H1 (cell line): ENCODE results near the gene CLP1.

Source experiments
- BACH1 ChIP-seq: IDR thresholded peaks from 2 replicates; pipeline ENCODE4 v1.6.1; 2012; ENCODE audit warnings: low read length, improper control_type of control experiment
- EZH2 ChIP-seq: fragments of 200-600 bp; sonication (generic); IDR thresholded peaks from 2 replicates; pipeline ENCODE4 v1.7.1; 2012; ENCODE audit warnings: low read depth, mild to moderate bottlenecking, moderate library complexity, low read length, inconsistent platforms; ENCODE audit not compliant: severe bottlenecking
- GABPA ChIP-seq: IDR thresholded peaks from 2 replicates; pipeline ENCODE4 v1.6.1; 2011; ENCODE audit warnings: mild to moderate bottlenecking, low read length, moderate library complexity, borderline replicate concordance; ENCODE audit not compliant: insufficient read depth
- HDAC2 ChIP-seq, 2 experiments: fragments of 300-600 bp in 1 of 2; sonication (generic) in 1 of 2; IDR thresholded peaks; 2 replicates each; pipeline ENCODE4 v1.6.1; 2011 to 2012; ENCODE audit warnings: low read depth in 2 of 2, low read length in 2 of 2, mild to moderate bottlenecking in 2 of 2, moderate library complexity in 2 of 2, borderline replicate concordance in 1 of 2, inconsistent platforms in 1 of 2
- JUN ChIP-seq: IDR thresholded peaks from 2 replicates; pipeline ENCODE4 v1.6.1; 2011; ENCODE audit warnings: low read depth, mild to moderate bottlenecking, improper control_type of control experiment, low read length
- POLR2A ChIP-seq, 2 experiments: IDR thresholded peaks; 1 replicate in 1 of 2; 2 replicates in 1 of 2; pipeline ENCODE4 v1.6.1; 2011; ENCODE audit warnings: low read depth in 2 of 2, low read length in 2 of 2, mild to moderate bottlenecking in 2 of 2; ENCODE audit errors: control extremely low read depth in 1 of 2
- POLR2AphosphoS5 ChIP-seq: IDR thresholded peaks from 2 replicates; pipeline ENCODE4 v1.6.1; 2011; ENCODE audit warnings: low read depth, low read length
- RFX5 ChIP-seq: IDR thresholded peaks from 2 replicates; pipeline ENCODE4 v1.6.1; 2011; ENCODE audit warnings: low read depth, low read length, improper control_type of control experiment, borderline replicate concordance
- SIX5 ChIP-seq: IDR thresholded peaks from 2 replicates; pipeline ENCODE4 v1.6.1; 2011; ENCODE audit warnings: mild to moderate bottlenecking, low read depth, low read length
- SRF ChIP-seq: IDR thresholded peaks from 2 replicates; pipeline ENCODE4 v1.6.1; 2011; ENCODE audit warnings: mild to moderate bottlenecking, low read depth, low read length, moderate library complexity
- YY1 ChIP-seq: IDR thresholded peaks from 2 replicates; pipeline ENCODE4 v1.6.1; 2011; ENCODE audit warnings: low read depth, mild to moderate bottlenecking, low read length
- TF ChIP-seq, protein P1 (sequence below), 3 experiments: IDR thresholded peaks; 1 replicate in 2 of 3; 2 replicates in 1 of 3; pipeline versions ENCODE4 v1.5.1 to v1.6.1; 2011; ENCODE audit warnings: low read length in 3 of 3, mild to moderate bottlenecking in 3 of 3, inconsistent platforms in 2 of 3, low read depth in 1 of 3, moderate library complexity in 1 of 3; ENCODE audit not compliant: insufficient read depth in 1 of 3; ENCODE audit errors: control extremely low read depth in 1 of 3

DNA sequence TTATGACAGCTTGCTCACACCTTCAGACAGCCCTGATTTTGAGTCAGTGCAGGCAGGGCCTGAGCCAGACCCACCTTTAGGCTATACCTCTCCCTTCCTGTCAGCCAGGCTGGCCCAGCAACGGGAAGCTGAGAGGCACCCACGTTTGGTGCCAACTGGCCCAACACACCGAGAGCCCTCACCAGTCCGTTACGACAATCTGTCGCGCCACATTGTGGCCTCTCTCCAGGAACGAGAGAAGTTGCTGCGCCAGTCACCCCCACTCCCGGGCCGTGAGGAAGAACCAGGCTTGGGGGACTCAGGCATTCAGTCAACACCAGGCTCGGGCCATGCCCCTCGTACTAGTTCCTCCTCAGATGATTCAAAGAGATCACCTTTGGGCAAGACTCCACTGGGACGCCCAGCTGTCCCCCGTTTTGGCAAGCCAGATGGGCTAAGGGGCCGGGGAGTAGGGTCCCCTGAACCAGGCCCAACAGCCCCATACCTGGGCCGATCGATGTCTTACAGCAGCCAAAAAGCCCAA, 41.3 kb downstream of the CLP1 start:
- TF ChIP-seq HDAC2 (IDR thresholded peaks at IDR 0.05; ENCODE audit: borderline replicate concordance in 1 of 2, low read depth in 2 of 2, low read length in 2 of 2) (no peak), JUN (no peak), POLR2AphosphoS5 (no peak), GABPA (no peak), BACH1 (no peak), RFX5 (no peak), SRF (no peak), EZH2 (no peak), YY1 (no peak), POLR2A (IDR thresholded peaks at IDR 0.05; ENCODE audit: control extremely low read depth in 1 of 2, low read depth in 2 of 2, low read length in 2 of 2) (no peak), SIX5 (no peak)
- TF ChIP-seq, protein P1, sequence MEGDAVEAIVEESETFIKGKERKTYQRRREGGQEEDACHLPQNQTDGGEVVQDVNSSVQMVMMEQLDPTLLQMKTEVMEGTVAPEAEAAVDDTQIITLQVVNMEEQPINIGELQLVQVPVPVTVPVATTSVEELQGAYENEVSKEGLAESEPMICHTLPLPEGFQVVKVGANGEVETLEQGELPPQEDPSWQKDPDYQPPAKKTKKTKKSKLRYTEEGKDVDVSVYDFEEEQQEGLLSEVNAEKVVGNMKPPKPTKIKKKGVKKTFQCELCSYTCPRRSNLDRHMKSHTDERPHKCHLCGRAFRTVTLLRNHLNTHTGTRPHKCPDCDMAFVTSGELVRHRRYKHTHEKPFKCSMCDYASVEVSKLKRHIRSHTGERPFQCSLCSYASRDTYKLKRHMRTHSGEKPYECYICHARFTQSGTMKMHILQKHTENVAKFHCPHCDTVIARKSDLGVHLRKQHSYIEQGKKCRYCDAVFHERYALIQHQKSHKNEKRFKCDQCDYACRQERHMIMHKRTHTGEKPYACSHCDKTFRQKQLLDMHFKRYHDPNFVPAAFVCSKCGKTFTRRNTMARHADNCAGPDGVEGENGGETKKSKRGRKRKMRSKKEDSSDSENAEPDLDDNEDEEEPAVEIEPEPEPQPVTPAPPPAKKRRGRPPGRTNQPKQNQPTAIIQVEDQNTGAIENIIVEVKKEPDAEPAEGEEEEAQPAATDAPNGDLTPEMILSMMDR (IDR thresholded peaks at IDR 0.05; ENCODE audit: control extremely low read depth in 1 of 3, insufficient read depth in 1 of 3, low read depth in 1 of 3, low read length in 3 of 3), result no peak
